Fibroblast of villous mesenchyme (primary cell): Measurements from ENCODE around the gene NPHP3. TPM values are rescaled to one million over a fixed set of nuclear protein-coding genes. Genes with fewer than 3 reads are reported as not detected.

Experiments
- DNase-seq: peaks from one replicate; pipeline ENCODE4 v3.0.0-alpha.2; 2010; ENCODE audit warnings: low read depth
- H3K4me3 ChIP-seq: 2 replicates; pipeline ENCODE4 v1.5.1; 2011; ENCODE audit warnings: low read depth, mild to moderate bottlenecking, low read length
- CTCF ChIP-seq: IDR thresholded peaks from 2 replicates; pipeline ENCODE4 v1.5.1; 2012; ENCODE audit warnings: low read depth, mild to moderate bottlenecking, low read length; ENCODE audit not compliant: insufficient read depth
- total RNA-seq: library from RNA; depleted of rRNA; stranded (reverse); fragments of >200 nt; gene quantifications from 2 replicates; pipeline ENCODE4 v1.2.3, GENCODE V29; 2012

NPHP3 gene
- total RNA-seq, 1 donor = 36.3 TPM

GRCh38 chr3:132716372-132716771 is 5.8 kb downstream of the NPHP3 start:
- no peak for DNase-seq
- no peak overlapping the region for H3K4me3 ChIP-seq
- TF ChIP-seq CTCF = no peak

- no peak for DNase-seq
- no peak overlapping the region for H3K4me3 ChIP-seq
- TF ChIP-seq CTCF = no peak
Observed at GRCh38 chr3:132713977-132714727, 8.1 kb downstream of the NPHP3 start.

GRCh38 chr3:132710311-132710710 is 11.9 kb downstream of the NPHP3 start:
- no peak overlapping the region for H3K4me3 ChIP-seq
- no peak for TF ChIP-seq CTCF
- no peak for DNase-seq

- no peak for DNase-seq
- TF ChIP-seq CTCF = no peak
- no peak overlapping the region for H3K4me3 ChIP-seq
Observed at GRCh38 chr3:132709761-132710160, 12.4 kb downstream of the NPHP3 start.

GRCh38 chr3:132703733-132704132 is 18.5 kb downstream of the NPHP3 start:
- DNase-seq = peak; percentile 80
- no peak for TF ChIP-seq CTCF
- H3K4me3 ChIP-seq = no peak overlapping the region

GRCh38 chr3:132695422-132695821 is 26.8 kb downstream of the NPHP3 start:
- no peak for TF ChIP-seq CTCF
- H3K4me3 ChIP-seq = no peak overlapping the region
- no peak for DNase-seq

- TF ChIP-seq CTCF = no peak
- H3K4me3 ChIP-seq = no peak overlapping the region
- DNase-seq = no peak
Observed at GRCh38 chr3:132694991-132695390, 27.2 kb downstream of the NPHP3 start.
